GM12875 (cell line): ENCODE measurements around the gene TIMP3.

Source experiments
- H3K4me3 ChIP-seq: one replicate; pipeline ENCODE4 v1.5.1; 2011; ENCODE audit warnings: low read depth, low read length, control low read depth
- CTCF ChIP-seq: IDR thresholded peaks from 2 replicates; pipeline ENCODE4 v1.5.1; 2011; ENCODE audit warnings: low read depth, mild to moderate bottlenecking, control low read depth, inconsistent platforms, low read length, moderate library complexity, borderline replicate concordance; ENCODE audit not compliant: insufficient read depth

TIMP3 gene

GRCh38 chr22:32874385-32874784 lies 72.9 kb downstream of the TIMP3 start:
- no peak overlapping the region for H3K4me3 ChIP-seq
- no peak for TF ChIP-seq CTCF

GRCh38 chr22:32874976-32875375 lies 73.5 kb downstream of the TIMP3 start:
- H3K4me3 ChIP-seq: no peak overlapping the region
- no peak for TF ChIP-seq CTCF

- no peak for TF ChIP-seq CTCF
- H3K4me3 ChIP-seq: no peak overlapping the region
Observed at GRCh38 chr22:32876516-32876915, 75.0 kb downstream of the TIMP3 start.

GRCh38 chr22:32877196-32877595 lies 75.7 kb downstream of the TIMP3 start:
- H3K4me3 ChIP-seq: no peak overlapping the region
- no peak for TF ChIP-seq CTCF

- TF ChIP-seq CTCF: no peak
- H3K4me3 ChIP-seq: no peak overlapping the region
Observed at GRCh38 chr22:32879550-32879949, 78.0 kb downstream of the TIMP3 start.

- TF ChIP-seq CTCF: no peak
- H3K4me3 ChIP-seq: no peak overlapping the region
Observed at GRCh38 chr22:32880061-32880460, 78.6 kb downstream of the TIMP3 start.

GRCh38 chr22:32880505-32880892 lies 79.0 kb downstream of the TIMP3 start:
- H3K4me3 ChIP-seq: no peak overlapping the region
- no peak for TF ChIP-seq CTCF
